H9 (cell line): ENCODE measurements around the gene NDST1. TPM values are rescaled to one million over a fixed set of nuclear protein-coding genes. Genes with fewer than 3 reads are reported as not detected.
A peak's percentile ranks its signal among the peaks of the same experiment; 100 is the strongest.

ENCODE experiments used
- DNase-seq: peaks from one replicate; pipeline ENCODE4 v3.0.0-alpha.2; 2017
- H2AFZ ChIP-seq: one replicate; pipeline ENCODE4 v1.6.1; 2013; ENCODE audit warnings: mild to moderate bottlenecking, low read length, control low read depth, moderate library complexity
- H2AK5ac ChIP-seq: 2 replicates; pipeline ENCODE4 v1.6.1; 2013; ENCODE audit warnings: low read length, control low read depth, mixed read lengths; ENCODE audit not compliant: insufficient read length
- H2BK120ac ChIP-seq: one replicate; pipeline ENCODE4 v1.6.1; 2013; ENCODE audit warnings: low read depth, mild to moderate bottlenecking, low read length, control low read depth, inconsistent platforms; ENCODE audit not compliant: poor library complexity, severe bottlenecking
- H2BK12ac ChIP-seq: 2 replicates; pipeline ENCODE4 v1.6.1; 2013; ENCODE audit warnings: low read length, control low read depth, mixed read lengths, low read depth; ENCODE audit not compliant: insufficient read length
- H2BK15ac ChIP-seq: 2 replicates; pipeline ENCODE4 v1.6.1; 2013; ENCODE audit warnings: low read depth, low read length, control low read depth
- H2BK20ac ChIP-seq: one replicate; pipeline ENCODE4 v1.6.1; 2013; ENCODE audit warnings: low read depth, mild to moderate bottlenecking, low read length, control low read depth, inconsistent platforms; ENCODE audit not compliant: poor library complexity, severe bottlenecking
- H2BK5ac ChIP-seq: 2 replicates; pipeline ENCODE4 v1.6.1; 2013; ENCODE audit warnings: low read length, control low read depth, mixed read lengths; ENCODE audit not compliant: insufficient read length
- H3K14ac ChIP-seq: 2 replicates; pipeline ENCODE4 v1.6.1; 2013; ENCODE audit warnings: low read length, control low read depth; ENCODE audit not compliant: insufficient read depth
- H3K18ac ChIP-seq: 2 replicates; pipeline ENCODE4 v1.6.1; 2013; ENCODE audit warnings: low read depth, mild to moderate bottlenecking, mixed read lengths, low read length, control low read depth; ENCODE audit not compliant: insufficient read length
- H3K23ac ChIP-seq: 2 replicates; pipeline ENCODE4 v1.6.1; 2013; ENCODE audit warnings: low read length, control low read depth, mixed read lengths, low read depth; ENCODE audit not compliant: insufficient read length
- H3K23me2 ChIP-seq: 2 replicates; pipeline ENCODE4 v1.6.1; 2013; ENCODE audit warnings: low read depth, mild to moderate bottlenecking, mixed read lengths, low read length, control low read depth; ENCODE audit not compliant: insufficient read length, poor library complexity, severe bottlenecking
- H3K27ac ChIP-seq: 2 replicates; pipeline ENCODE4 v1.5.1; 2013; ENCODE audit warnings: low read length, control low read depth, mixed read lengths, low read depth; ENCODE audit not compliant: insufficient read length
- H3K27me3 ChIP-seq: 2 replicates; pipeline ENCODE4 v1.6.1; 2013; ENCODE audit warnings: low read length, control low read depth, inconsistent platforms; ENCODE audit not compliant: insufficient read depth
- H3K4ac ChIP-seq: 2 replicates; pipeline ENCODE4 v1.6.1; 2013; ENCODE audit warnings: low read depth, mild to moderate bottlenecking, control low read depth, inconsistent platforms, low read length, moderate library complexity
- H3K4me1 ChIP-seq: 2 replicates; pipeline ENCODE4 v1.6.1; 2013; ENCODE audit warnings: low read length, control low read depth, inconsistent platforms; ENCODE audit not compliant: insufficient read depth
- H3K4me2 ChIP-seq: 2 replicates; pipeline ENCODE4 v1.6.1; 2013; ENCODE audit warnings: low read length, control low read depth, mixed read lengths; ENCODE audit not compliant: insufficient read length, insufficient read depth
- H3K56ac ChIP-seq: 2 replicates; pipeline ENCODE4 v1.6.1; 2013; ENCODE audit warnings: low read depth, mild to moderate bottlenecking, mixed read lengths, low read length, control low read depth; ENCODE audit not compliant: insufficient read length
- H3K79me1 ChIP-seq: 2 replicates; pipeline ENCODE4 v1.6.1; 2013; ENCODE audit warnings: low read depth, mild to moderate bottlenecking, moderate library complexity, low read length, control low read depth, inconsistent platforms; ENCODE audit not compliant: insufficient read depth, poor library complexity, severe bottlenecking
- H3K79me2 ChIP-seq: 2 replicates; pipeline ENCODE4 v1.6.1; 2013; ENCODE audit warnings: low read length, control low read depth, inconsistent platforms; ENCODE audit not compliant: insufficient read depth
- H3K9ac ChIP-seq: 2 replicates; pipeline ENCODE4 v1.6.1; 2013; ENCODE audit warnings: low read length, control low read depth, mixed read lengths; ENCODE audit not compliant: insufficient read length; ENCODE audit errors: extremely low read depth
- H3K9me3 ChIP-seq: one replicate; pipeline ENCODE4 v1.6.1; 2013; ENCODE audit warnings: low read depth, low read length, inconsistent platforms; ENCODE audit not compliant: control insufficient read depth
- H3T11ph ChIP-seq: one replicate; pipeline ENCODE4 v1.6.1; 2013; ENCODE audit warnings: mild to moderate bottlenecking, low read length, control low read depth, inconsistent platforms
- H4K20me1 ChIP-seq: one replicate; pipeline ENCODE4 v1.6.1; 2013; ENCODE audit not compliant: control insufficient read depth, insufficient read length, insufficient read depth
- H4K5ac ChIP-seq: 2 replicates; pipeline ENCODE4 v1.6.1; 2013; ENCODE audit warnings: low read depth, mild to moderate bottlenecking, mixed read lengths, low read length, control low read depth; ENCODE audit not compliant: insufficient read length
- H4K8ac ChIP-seq: replicated peaks from 2 replicates; pipeline ENCODE4 v1.6.1; 2013; ENCODE audit warnings: low read length, control low read depth, mixed read lengths, low read depth; ENCODE audit not compliant: insufficient read length
- H4K91ac ChIP-seq: 2 replicates; pipeline ENCODE4 v1.6.1; 2013; ENCODE audit warnings: low read depth, mild to moderate bottlenecking, moderate library complexity, mixed read lengths, low read length, control low read depth; ENCODE audit not compliant: insufficient read length
- H3K27ac Mint-ChIP-seq, 3 experiments: 2 replicates in 2 of 3; 3 replicates in 1 of 3; pipeline ENCODE4 v1.8.0; 2020 to 2021; ENCODE audit warnings: mixed read lengths in 3 of 3, mild to moderate bottlenecking in 1 of 3, moderate library complexity in 1 of 3
- H3K27me3 Mint-ChIP-seq: 2 replicates; pipeline ENCODE4 v1.8.0; 2021; ENCODE audit warnings: low read depth, mild to moderate bottlenecking, moderate library complexity, mixed read lengths
- H3K36me3 Mint-ChIP-seq, 3 experiments: 2 replicates in 2 of 3; 3 replicates in 1 of 3; pipeline ENCODE4 v1.8.0; 2020 to 2021; ENCODE audit warnings: low read depth in 3 of 3, mixed read lengths in 3 of 3; ENCODE audit not compliant: insufficient read depth in 1 of 3
- H3K4me1 Mint-ChIP-seq, 2 experiments: 2 replicates each; pipeline ENCODE4 v1.8.0; 2020; ENCODE audit warnings: mixed read lengths in 2 of 2
- H3K4me3 Mint-ChIP-seq, 2 experiments: 2 replicates in 1 of 2; 3 replicates in 1 of 2; pipeline ENCODE4 v1.8.0; 2020 to 2021; ENCODE audit warnings: mild to moderate bottlenecking in 2 of 2, mixed read lengths in 2 of 2, moderate library complexity in 1 of 2
- H3K9me3 Mint-ChIP-seq, 2 experiments: 2 replicates in 1 of 2; 3 replicates in 1 of 2; pipeline ENCODE4 v1.8.0; 2020; ENCODE audit warnings: mild to moderate bottlenecking in 2 of 2, mixed read lengths in 2 of 2, moderate library complexity in 1 of 2
- WGBS: extraction: QIAGEN DNeasy Blood & Tissue Kit; methylation state at CpG from one replicate; pipeline ENCODE4 v1.1.7; 2013; ENCODE audit warnings: missing lambda C conversion rate, low lambda C conversion rate, mixed read lengths; ENCODE audit not compliant: insufficient read length; ENCODE audit errors: extremely low coverage; 5-methylcytosine and 5-hydroxymethylcytosine counted together
- total RNA-seq: library from RNA; stranded (reverse); gene quantifications from 2 replicates; pipeline ENCODE4 v1.2.1, GENCODE V29; 2021
- TF ChIP-seq, protein P1 (sequence below): fragments of 200-600 bp; sonication (generic); conservative IDR thresholded peaks from 3 replicates; pipeline ENCODE4 v1.8.0; 2021; ENCODE audit warnings: antibody characterized with exemption, mild to moderate bottlenecking

The NDST1 gene
- total RNA-seq, 1 experiment from 2014 or later = 65.5 TPM

DNA sequence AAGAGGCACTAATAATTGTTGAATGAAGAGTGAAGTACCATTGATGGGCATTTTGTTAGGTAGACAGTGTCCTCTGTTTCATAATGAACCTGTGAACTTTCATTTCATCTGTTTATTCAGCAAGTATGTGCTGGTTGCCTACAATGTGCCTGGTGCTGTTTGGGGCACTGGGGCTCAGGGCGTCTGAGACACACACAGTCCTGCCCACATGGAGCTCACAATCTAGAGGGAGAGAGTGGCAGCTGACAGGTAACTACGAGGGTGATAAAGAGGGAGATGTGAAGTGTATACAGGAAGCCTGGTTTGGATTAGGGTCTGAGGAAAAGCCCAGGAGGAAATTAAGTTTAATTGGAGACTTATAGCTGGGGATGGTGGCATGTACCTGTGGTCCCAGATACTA, 28.5 kb upstream of the NDST1 start:
- no peak for DNase-seq
- H4K91ac ChIP-seq = no peak overlapping the region
- H3K23me2 ChIP-seq = no peaks in the 10 kb centered on the region
- H3K27me3 ChIP-seq = no peaks in the 10 kb centered on the region
- no CpG with 5 or more reads among the region's 2 CpGs for WGBS
- no peak overlapping the region for H2BK120ac ChIP-seq
- H3K36me3 Mint-ChIP-seq = no peaks in the 10 kb centered on the region
- no peak overlapping the region for H3K56ac ChIP-seq
- H2BK20ac ChIP-seq = no peak overlapping the region
- H3K4me2 ChIP-seq = no peak overlapping the region
- H3K9ac ChIP-seq = no peak overlapping the region
- H3K18ac ChIP-seq = no peak overlapping the region
- no peaks in the 10 kb centered on the region for H3K9me3 ChIP-seq
- no peak overlapping the region for H2AK5ac ChIP-seq
- H4K8ac ChIP-seq = no peak overlapping the region
- no peak overlapping the region for H2BK5ac ChIP-seq
- TF ChIP-seq, protein P1, sequence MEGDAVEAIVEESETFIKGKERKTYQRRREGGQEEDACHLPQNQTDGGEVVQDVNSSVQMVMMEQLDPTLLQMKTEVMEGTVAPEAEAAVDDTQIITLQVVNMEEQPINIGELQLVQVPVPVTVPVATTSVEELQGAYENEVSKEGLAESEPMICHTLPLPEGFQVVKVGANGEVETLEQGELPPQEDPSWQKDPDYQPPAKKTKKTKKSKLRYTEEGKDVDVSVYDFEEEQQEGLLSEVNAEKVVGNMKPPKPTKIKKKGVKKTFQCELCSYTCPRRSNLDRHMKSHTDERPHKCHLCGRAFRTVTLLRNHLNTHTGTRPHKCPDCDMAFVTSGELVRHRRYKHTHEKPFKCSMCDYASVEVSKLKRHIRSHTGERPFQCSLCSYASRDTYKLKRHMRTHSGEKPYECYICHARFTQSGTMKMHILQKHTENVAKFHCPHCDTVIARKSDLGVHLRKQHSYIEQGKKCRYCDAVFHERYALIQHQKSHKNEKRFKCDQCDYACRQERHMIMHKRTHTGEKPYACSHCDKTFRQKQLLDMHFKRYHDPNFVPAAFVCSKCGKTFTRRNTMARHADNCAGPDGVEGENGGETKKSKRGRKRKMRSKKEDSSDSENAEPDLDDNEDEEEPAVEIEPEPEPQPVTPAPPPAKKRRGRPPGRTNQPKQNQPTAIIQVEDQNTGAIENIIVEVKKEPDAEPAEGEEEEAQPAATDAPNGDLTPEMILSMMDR = no peak
- no peak overlapping the region for H4K5ac ChIP-seq
- no peak overlapping the region for H3T11ph ChIP-seq
- H3K27me3 Mint-ChIP-seq = no peaks in the 10 kb centered on the region
- peaks cover 9% of the 10 kb centered on the region for H3K4me1 ChIP-seq
- H2BK15ac ChIP-seq = no peak overlapping the region
- no peak overlapping the region for H3K23ac ChIP-seq
- no peaks in the 10 kb centered on the region for H4K20me1 ChIP-seq
- H3K14ac ChIP-seq = no peak overlapping the region
- H3K9me3 Mint-ChIP-seq = no peaks in the 10 kb centered on the region
- no peak overlapping the region for H3K27ac ChIP-seq
- peak overlapping the region in 1 of 3 experiments; percentile 2; a peak in 1 of 7 replicates for H3K27ac Mint-ChIP-seq
- no peak overlapping the region for H2AFZ ChIP-seq
- no peak overlapping the region for H3K4me3 Mint-ChIP-seq
- H2BK12ac ChIP-seq = no peak overlapping the region
- no peak overlapping the region for H3K4ac ChIP-seq
- no peaks in the 10 kb centered on the region for H3K79me2 ChIP-seq
- H3K79me1 ChIP-seq = no peaks in the 10 kb centered on the region
- H3K4me1 Mint-ChIP-seq = peaks cover 29 to 38% of the 10 kb centered on the region in 2 experiments
